ENCODE data around the gene BRK1.
A peak's percentile ranks its signal among the peaks of the same experiment; 100 is the strongest.
"Not testable (repeated sequence)": the region's sequence is repeated elsewhere in the genome, so short reads cannot be mapped to it uniquely, and the experiment has no call there.

BRK1 gene

GRCh38 chr3:10145685-10146084 lies 30.2 kb downstream of the BRK1 start:
- peak; percentile 60 to 87 (median 77) for DNase-seq

DNA sequence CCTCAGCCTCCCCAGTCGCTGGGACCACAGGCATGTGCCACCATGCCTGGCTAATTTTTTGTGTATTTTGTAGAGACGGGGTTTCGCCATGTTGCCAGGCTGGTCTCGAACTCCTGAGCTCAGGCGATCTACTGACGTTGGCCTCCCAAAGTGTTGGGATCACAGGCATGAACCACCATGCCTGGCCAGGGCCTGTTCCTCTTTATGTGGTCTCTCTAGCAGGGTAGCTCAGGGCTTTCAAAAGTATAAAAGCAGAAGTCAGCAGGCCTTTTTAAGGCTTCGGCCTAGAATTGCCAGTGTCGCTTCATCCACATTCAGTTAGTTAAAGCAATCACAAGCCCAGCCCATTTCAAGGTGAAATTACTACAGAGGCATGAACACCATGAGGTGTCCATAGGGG lies 33.8 kb downstream of the BRK1 start:
- DNase-seq: peak; percentile 82 to 89 (median 85)

DNA sequence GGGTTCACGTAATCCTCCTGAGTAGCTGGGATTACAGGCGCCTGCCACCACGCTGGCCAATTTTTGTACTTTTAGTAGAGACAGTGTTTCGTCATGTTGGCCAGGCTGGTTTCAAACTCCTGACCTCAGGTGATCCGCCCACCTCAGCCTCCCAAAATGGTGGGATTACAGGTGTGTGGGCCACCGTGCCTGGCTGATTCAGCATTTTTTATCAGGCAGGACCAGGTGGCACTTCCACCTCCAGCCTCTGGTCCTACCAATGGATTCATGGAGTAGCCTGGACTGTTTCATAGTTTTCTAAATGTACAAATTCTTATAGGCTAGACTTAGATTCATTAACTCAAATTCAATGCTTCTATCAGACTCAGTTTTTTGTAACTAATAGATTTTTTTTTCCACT lies 35.5 kb downstream of the BRK1 start:
- no peak for DNase-seq

DNA sequence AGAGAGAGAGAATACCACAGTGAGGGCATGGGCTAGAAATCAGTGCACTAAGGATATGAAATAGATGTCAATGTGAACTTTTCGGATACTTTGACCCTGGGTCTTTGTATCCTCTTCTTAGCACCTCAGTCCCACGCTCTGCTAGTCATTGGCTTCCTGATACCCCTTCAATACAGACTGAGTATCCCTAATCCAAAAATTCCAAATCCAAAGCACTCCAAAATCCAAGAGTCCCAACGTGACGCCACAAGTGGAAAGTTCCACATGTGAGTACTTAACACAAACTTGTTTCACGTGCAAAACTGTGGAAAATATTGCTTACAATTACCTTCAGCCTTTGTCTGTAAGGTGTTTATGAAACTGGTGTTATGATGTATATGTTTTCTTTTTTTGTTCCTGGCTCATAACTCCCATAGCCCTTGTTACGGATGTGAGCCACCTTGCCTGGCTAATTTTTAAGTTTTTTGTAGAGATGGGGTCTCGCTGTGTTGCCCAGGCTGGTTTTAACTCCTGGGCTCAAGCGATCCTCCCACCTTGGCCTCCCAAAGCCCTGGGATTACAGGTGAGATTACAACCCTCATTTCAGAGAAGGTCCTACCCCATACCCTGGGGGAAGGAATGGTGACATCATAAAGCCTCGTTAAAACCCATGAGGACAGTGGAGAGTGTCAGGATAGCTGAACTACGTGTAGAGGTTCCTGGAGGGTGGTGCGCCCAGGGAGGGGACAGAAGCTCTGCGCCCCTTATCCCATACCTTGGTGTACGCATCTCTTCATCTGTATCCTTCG lies 39.1 kb downstream of the BRK1 start:
- DNase-seq: no peak

DNA sequence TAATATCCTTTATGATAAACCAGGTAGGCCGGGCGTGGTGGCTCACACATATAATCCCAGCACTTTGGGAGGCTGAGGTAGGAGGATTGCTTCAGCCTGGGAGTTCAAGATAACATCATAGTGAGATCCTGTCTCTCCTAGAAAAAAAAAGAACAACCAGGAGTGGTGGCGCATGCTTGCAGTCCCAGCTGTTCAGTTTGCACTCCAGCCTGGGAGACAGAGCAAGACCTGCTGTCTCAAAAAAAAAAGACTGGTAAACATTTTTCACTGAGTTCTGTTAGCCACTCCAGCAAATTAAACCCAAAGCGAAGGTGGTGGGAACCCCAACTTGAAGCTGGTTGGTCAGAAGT lies 39.6 kb downstream of the BRK1 start:
- no peak for DNase-seq

DNA sequence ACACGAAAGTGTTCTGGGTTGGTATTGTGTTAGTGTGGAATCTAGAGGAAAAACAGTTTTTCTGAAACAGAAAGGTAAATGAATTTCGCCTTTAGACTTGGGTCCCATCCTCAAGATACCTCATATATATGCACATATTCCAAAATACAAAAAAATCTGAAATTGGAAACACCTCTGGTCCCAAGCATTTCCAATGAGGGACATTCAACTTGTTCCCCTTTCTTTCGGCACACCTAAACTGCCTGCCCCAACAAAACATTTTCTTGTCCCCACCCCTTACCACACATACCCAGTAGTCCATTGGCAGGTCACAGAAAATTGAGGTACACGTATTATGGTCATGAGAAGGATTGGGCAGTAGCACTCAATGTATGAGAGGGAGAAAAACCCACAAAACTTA lies 40.2 kb downstream of the BRK1 start:
- no peak for DNase-seq

DNA sequence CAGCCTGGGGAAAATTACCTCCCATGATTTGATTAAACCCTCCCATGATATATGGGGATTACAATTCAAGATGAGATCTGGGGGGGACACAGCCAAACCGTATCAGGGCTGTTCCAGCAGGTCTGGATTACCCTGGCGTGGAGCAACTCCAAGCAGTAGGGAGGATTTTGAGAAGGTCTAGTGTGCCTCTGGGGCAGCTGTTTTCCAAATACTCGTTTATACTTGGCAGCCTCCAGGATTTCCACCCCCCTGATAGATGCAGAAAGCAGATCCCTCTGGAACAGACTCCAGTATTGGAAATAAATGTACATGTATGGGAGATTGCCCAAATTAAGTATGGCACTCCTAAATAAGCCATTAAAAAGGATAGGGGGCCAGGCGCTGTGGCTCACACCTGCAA lies 41.6 kb downstream of the BRK1 start:
- no peak for DNase-seq

- not testable (repeated sequence) for DNase-seq
Observed at GRCh38 chr3:10158555-10158954, 43.1 kb downstream of the BRK1 start.

GRCh38 chr3:10160346-10160745 lies 44.9 kb downstream of the BRK1 start:
- DNase-seq: no peak

- DNase-seq: no peak
Observed at GRCh38 chr3:10160925-10161324, 45.5 kb downstream of the BRK1 start.

DNA sequence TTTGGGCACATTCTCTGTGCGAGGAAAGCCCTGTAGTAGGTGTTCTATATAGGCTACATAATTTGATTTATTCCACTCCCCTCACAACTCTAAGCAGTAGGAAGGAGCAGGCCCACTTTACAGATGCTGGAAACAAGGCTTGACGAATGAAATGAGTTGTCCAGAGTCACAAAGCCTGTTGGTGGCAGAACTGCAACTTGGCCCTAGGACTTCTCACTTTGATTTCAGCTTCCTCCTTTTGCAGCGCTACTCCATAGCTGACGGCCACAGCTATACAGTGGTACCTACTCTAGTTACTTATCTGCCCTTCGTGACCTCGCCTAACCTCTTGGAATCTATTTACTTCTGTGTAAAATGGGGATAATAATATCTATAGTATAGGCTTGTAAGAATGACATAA lies 46.7 kb downstream of the BRK1 start:
- peak; percentile 59 to 72 (median 68) for DNase-seq

- not testable (repeated sequence) for DNase-seq
Observed at GRCh38 chr3:10164201-10164545, 48.7 kb downstream of the BRK1 start.

DNA sequence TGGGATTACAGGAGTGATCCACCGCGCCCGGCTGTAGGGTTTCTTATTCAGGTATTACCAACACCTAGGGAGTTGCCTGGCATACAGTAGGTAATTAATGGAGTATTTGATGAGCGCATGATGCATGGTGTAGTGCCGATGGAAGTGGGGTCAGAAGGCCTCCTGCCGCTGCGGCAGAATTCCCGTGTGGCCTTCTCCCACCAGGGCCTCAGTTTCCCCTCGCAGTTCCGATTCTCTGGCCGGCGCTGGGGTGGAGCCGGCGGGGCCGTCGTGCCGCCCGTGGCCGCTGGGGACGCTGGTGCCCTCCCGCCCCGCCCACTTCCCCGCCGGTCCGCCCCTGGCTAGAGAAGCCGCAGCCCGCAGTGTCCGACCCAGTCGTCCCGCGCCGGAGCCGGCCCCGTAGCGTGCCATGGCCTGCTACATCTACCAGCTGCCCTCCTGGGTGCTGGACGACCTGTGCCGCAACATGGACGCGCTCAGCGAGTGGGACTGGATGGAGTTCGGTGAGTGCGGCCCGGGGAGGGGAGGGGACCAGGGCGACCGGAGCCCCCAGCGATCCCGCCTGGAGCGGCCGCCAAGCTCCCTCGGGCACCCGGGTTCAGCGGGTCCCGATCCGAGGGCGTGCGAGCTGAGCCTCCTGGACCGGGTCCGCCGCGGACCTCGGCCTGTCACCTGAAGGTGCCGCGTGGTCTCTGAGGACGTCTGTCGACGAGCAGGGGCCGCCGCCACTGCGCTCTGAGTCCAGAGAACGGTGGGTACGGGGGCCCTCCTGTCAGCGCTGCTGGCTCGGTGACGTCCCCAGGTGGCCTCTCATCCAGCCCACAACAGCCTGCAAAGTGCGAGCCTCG lies 49.3 kb downstream of the BRK1 start, which contains the start of gene IRAK2:
TSS of gene IRAK2 (plus strand) at position 374 of the 848 bp plus-strand sequence. CDS start at position 410, 36 bp downstream.
- DNase-seq: peak; percentile 79 to 92 (median 87)

GRCh38 chr3:10166213-10166604 lies 50.7 kb downstream of the BRK1 start:
- DNase-seq: no peak

- no peak for DNase-seq
Observed at GRCh38 chr3:10169000-10169496, 53.6 kb downstream of the BRK1 start.

GRCh38 chr3:10170915-10171478 lies 55.5 kb downstream of the BRK1 start:
- no peak for DNase-seq

DNA sequence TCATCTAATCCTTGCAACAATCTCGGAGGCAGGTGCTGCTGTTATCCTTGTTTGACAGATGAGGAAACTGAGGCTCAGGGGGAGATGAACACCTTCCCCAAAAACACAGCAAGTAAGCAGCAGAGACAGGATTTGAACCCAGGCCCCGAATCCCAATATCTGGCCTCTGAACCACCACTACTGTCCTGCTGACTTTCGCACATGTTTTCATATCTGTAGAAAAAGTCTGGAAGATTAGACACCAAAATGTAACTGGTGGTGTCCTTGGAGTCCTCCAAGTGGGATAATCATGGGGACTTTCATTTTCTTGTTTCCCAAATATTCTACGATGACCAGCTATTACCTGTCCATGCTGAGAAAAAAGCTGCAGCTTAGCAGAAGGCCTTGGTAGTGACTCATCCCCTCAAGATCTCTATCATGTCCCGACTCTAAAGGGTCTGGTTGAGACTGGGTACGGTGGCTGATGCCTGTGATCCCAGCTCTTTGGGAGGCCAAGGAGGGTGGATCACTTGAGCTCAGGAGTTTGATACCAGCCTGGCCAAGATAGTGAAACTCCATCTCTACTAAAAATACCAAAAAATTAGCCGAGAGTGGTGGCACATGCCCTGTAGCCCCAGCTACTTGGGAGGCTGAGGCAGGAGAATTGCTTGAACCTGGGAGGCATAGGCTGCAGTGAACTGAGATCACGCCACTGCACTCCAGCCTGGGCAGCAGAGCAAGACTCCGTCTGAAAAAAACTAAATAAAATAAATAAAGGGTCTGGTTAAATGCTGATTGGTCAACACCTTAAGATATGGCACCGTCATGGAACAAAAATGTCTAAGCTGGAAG lies 57.8 kb downstream of the BRK1 start:
- DNase-seq: peak in 1 of 4 experiments; percentile 28

- DNase-seq: peak; percentile 97 to 100 (median 98)
Observed at GRCh38 chr3:10173926-10174435, 58.5 kb downstream of the BRK1 start.

GRCh38 chr3:10175334-10175733 lies 59.9 kb downstream of the BRK1 start:
- not testable (repeated sequence) for DNase-seq

DNA sequence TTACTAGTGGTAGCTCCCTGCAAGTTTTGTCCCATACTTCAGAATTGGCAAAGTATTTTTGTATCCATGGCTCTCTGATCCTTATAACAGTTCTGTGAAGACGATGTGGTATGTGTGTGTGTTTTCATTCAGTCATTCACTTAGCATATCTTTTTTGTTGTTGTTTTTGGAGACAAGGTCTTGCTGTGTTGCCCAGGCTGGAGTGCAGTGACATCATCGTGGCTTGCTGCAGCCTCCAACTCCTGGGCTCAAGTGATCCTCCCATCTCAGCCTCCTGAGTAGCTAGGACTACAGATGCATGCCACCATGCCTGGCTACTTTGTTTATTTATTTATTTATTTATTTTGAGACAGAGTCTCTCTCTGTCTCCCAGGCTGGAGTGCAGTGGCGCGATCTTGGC lies 60.7 kb downstream of the BRK1 start:
- DNase-seq: not testable (repeated sequence)
